Mesodermal cell (in vitro differentiated cells): Measurements from ENCODE around the gene KRTAP20-2.

ENCODE experiments used
- H3K27ac ChIP-seq: 2 replicates; pipeline ENCODE4 v1.7.0; 2013; ENCODE audit warnings: mild to moderate bottlenecking, low read depth, low read length, moderate library complexity; ENCODE audit not compliant: severe bottlenecking
- H3K36me3 ChIP-seq: 2 replicates; pipeline ENCODE4 v1.7.1; 2013; ENCODE audit warnings: mild to moderate bottlenecking, low read length, moderate library complexity; ENCODE audit not compliant: control insufficient read depth, insufficient read depth
- H3K4me1 ChIP-seq: one replicate; pipeline ENCODE4 v1.7.1; 2013; ENCODE audit warnings: mild to moderate bottlenecking, low read length; ENCODE audit not compliant: insufficient read depth, control insufficient read depth, poor library complexity, severe bottlenecking
- H3K4me3 ChIP-seq: 2 replicates; pipeline ENCODE4 v1.7.0; 2013; ENCODE audit warnings: low read length, control low read depth, mild to moderate bottlenecking; ENCODE audit not compliant: insufficient read depth, poor library complexity, severe bottlenecking; ENCODE audit errors: extremely low read depth
- H3K9me3 ChIP-seq: 2 replicates; pipeline ENCODE4 v1.7.1; 2013; ENCODE audit warnings: mild to moderate bottlenecking, low read length, moderate library complexity; ENCODE audit not compliant: control insufficient read depth
- WGBS, 2 experiments: methylation state at CpG; one replicate each; pipeline ENCODE4 v1.1.5; 2013; ENCODE audit warnings: missing lambda C conversion rate in 2 of 2; ENCODE audit not compliant: insufficient coverage in 2 of 2; 5-methylcytosine and 5-hydroxymethylcytosine counted together

KRTAP20-2 gene

DNA sequence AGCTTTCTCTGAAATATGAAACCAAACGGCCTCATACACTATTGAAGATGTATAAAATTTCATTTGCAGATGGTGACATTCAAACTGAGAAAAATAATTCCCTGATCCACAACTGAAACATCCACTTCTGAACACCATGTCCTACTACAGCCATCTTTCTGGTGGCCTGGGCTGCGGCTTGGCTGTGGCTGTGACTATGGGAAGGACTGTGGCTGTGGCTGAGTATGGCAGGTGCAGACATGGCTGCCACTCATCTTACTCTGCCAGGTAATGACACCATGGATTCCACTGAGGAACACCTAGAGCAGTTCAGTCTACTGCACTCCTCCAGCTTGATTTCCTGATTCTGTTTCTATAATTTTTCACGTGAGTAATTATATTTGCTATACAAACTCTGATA is 14.5 kb upstream of the KRTAP20-2 start, which contains the start of gene KRTAP20-4:
KRTAP20-4 (plus strand) TSS at position 106 of the 400 bp plus-strand sequence.
- no peaks in the 10 kb centered on the region for H3K36me3 ChIP-seq
- no CpG with 5 or more reads among the region's 3 CpGs for WGBS, 2 experiments
- no peaks in the 10 kb centered on the region for H3K9me3 ChIP-seq
- no peak within 1 kb of the TSS for H3K27ac ChIP-seq
- no peak within 1 kb of the TSS for H3K4me3 ChIP-seq
- H3K4me1 ChIP-seq, result no peaks in the 10 kb centered on the region

DNA sequence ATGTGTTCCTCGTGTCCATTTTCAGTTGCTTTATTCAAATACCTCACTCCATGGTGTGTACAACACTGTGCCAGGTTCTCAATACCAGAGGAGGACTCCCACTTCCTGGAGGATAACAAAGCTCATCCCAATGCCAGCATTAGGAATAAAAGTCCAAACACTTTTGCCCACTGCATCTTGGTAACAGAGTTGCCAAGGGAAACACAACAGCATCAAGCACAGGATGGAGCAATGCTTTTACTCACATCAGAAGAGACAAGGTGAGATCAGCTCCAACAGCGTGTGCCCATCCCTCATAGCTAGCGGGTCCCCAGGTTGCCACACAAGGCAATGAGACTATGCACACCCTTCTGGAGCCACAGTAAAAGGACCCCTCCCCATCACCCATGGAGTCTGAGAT is 11.6 kb upstream of the KRTAP20-2 start:
- Histone ChIP-seq H3K9me3 (no peaks in the 10 kb centered on the region), H3K36me3 (no peaks in the 10 kb centered on the region), H3K27ac (no peak overlapping the region), H3K4me1 (no peaks in the 10 kb centered on the region), H3K4me3 (no peak overlapping the region)
- WGBS, 2 experiments, result 93 to 100% methylated on average over 1 to 3 of the region's 3 CpGs

DNA sequence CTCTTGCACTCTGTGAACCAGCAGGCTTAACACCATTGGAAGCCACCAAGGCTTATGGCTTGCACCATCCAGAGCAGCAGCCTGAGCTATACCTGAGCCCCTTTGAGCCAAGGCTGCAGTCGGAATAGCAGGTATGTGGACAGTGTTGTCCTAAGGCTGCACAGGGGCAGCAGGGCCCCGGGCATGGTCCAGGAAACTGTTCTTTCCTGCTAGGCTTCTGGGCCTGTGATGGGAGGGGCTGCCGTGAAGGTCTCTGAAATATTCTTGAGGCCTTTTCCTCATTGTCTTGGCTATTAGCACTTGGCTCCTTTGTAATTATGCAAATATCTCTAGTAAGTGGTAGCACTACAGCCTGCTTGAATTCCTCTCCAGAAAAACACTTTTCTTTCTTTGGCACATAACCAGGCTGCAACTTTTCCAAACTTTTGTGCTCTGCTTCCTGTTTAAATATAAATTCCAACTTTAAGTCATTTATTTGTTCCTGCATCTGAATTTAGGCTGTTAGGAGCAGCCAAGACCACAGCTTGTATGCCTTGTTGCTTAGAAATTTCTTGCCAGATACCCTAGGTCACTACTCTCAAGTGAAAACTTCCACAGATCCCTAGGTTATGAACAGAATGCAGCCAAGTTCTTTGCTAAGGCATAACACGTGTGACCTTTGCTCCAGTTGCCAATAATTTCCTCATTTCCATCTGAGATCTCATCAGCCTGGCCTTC is 9.4 kb upstream of the KRTAP20-2 start:
- H3K4me1 ChIP-seq, result no peaks in the 10 kb centered on the region
- 44 to 65% methylated on average over 1 to 3 of the region's 4 CpGs for WGBS, 2 experiments
- H3K27ac ChIP-seq, result no peak overlapping the region
- H3K4me3 ChIP-seq, result no peak overlapping the region
- H3K9me3 ChIP-seq, result no peaks in the 10 kb centered on the region
- H3K36me3 ChIP-seq, result no peaks in the 10 kb centered on the region

DNA sequence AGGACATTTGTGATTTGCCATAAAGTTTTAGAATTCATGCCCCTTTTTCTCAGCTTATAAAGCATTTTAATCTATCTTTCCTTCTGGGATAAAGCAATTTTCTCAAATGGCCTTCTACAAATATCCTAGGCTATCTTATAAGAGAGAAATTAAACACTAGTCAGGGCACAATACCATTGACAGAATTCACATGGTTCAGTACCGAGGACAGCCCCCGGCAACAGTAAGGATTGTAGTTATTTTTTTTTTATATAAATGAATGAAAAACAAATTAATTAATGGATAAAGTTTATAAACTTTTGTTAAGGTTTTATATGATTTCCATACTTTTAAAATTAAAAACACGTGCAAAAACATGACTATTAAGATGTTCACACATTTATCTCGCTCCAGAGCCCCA is 6.9 kb upstream of the KRTAP20-2 start:
- Histone ChIP-seq H3K4me3 (no peak overlapping the region), H3K27ac (no peak overlapping the region), H3K9me3 (no peaks in the 10 kb centered on the region), H3K4me1 (no peaks in the 10 kb centered on the region), H3K36me3 (no peaks in the 10 kb centered on the region)
- no CpG with 5 or more reads among the region's 4 CpGs for WGBS, 2 experiments

DNA sequence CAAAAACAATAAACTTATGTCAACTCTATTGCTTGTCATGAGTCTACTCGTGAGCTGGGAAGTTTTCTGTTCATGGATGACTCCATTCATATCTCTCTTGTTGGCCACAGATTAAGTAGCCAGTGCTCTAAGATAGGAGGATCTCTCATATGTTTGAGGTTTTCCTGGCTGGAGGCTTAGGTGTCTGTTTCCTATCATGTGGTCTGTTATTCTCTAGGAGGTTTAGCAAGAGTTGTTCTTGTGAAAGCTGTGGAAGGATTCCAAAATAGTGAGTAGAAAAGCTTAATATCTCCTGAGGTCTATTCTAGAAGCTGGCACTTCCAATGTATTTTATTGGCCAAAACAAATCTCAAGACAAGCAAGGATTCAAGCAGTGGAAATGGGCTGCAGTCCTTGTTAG is 5.8 kb upstream of the KRTAP20-2 start:
- H3K4me1 ChIP-seq, result no peaks in the 10 kb centered on the region
- H3K9me3 ChIP-seq, result no peaks in the 10 kb centered on the region
- 100% methylated on average over 1 of the region's 1 CpG; no CpG with 5 or more reads in 1 of the 2 experiments for WGBS, 2 experiments
- H3K36me3 ChIP-seq, result no peaks in the 10 kb centered on the region
- no peak overlapping the region for H3K4me3 ChIP-seq
- H3K27ac ChIP-seq, result no peak overlapping the region

DNA sequence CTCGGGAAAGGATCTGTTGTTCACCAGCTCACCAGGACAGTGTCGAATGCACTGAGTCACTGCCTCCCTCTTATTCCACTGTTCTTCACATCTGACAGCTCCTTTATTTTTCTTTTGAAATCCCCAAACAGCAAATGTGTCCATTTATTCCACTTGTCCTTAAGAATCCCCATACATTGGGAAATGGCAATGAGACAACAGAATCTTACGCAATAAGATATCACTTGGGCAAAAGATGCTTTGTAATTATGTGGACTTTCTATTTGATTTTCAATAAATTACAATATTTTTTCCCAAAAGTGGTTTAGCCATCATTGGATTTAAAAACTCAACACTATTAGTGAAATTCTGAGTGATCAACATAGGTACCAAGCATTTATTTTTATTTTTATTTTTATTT is 3.7 kb downstream of the KRTAP20-2 start:
- 83 to 100% methylated on average over 1 of the region's 3 CpGs for WGBS, 2 experiments
- no peak overlapping the region for H3K27ac ChIP-seq

DNA sequence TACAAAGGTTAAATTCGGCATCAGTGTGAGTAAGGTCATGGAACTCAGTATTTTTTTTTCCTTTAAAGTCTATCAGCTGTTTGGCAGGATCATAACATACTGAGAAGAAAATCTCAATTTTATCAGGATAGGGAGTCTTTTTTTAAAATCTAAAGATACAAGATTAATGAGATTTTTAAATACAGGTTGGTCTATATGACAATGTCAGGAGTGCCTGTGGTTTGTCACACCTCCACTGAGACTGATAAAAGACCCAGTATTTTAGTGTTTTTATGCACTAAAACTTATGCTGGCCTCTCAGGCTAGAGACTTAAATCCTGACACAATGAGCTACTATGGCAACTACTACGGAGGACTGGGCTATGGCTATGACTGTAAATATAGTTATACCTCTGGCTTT is 7.6 kb downstream of the KRTAP20-2 start, which contains the start of gene KRTAP20-3:
KRTAP20-3 (plus strand) TSS at position 301 of the 400 bp plus-strand sequence.
- WGBS, 2 experiments, result no CpG with 5 or more reads among the region's 2 CpGs
- H3K36me3 ChIP-seq, result no peaks in the 10 kb centered on the region
- H3K9me3 ChIP-seq, result no peaks in the 10 kb centered on the region
- no peak within 1 kb of the TSS for H3K27ac ChIP-seq
- no peak within 1 kb of the TSS for H3K4me3 ChIP-seq
- H3K4me1 ChIP-seq, result no peaks in the 10 kb centered on the region

More for the DNA sequence above, 3.7 kb downstream of the KRTAP20-2 start:
- no peaks in the 10 kb centered on the region for H3K9me3 ChIP-seq
- H3K4me3 ChIP-seq, result no peak overlapping the region
- no peaks in the 10 kb centered on the region for H3K4me1 ChIP-seq
- no peaks in the 10 kb centered on the region for H3K36me3 ChIP-seq

DNA sequence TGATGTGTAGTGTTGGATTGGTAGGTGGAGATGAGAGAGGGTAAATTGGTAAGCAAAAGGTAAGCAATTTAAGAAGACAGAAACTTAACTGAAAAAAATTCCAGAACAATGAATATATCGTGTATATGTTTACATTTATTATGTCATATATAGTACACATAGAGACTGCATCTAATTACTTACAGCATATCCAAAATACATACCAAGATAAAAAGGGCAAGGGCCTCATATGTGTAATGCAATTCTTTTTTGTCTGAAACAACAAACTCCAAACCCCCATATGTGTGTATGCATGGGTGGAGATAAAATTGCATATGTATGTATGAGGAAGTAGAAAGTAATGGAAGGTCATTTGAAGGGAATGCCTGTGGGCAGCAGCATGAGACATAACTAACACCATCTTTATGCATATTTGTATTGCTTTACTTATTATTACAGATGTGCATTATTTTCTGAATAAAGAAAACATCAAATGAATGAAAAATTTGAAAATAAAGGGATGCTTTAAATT is 12.0 kb downstream of the KRTAP20-2 start:
- Histone ChIP-seq H3K4me1 (no peaks in the 10 kb centered on the region), H3K9me3 (no peaks in the 10 kb centered on the region)
- WGBS, 2 experiments, result no CpG with 5 or more reads among the region's 1 CpG

DNA sequence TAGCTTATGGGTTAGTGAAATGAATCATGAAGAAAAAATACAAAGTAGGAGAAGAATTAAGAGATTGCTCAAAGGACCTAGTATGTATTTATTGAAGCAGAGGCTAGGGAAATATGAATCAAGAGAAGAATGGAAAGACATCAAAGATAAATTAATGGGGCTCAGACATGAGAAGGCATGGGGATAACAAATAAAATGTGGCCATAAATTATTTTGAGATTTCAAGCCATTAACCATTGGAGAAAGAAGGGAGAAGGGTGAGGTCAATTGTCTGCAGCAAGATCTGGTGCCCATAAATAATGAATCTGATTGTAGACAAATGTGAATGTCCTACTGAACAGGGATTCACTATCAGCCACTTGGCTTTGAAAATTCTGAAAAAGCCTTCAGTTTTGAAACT is 17.9 kb downstream of the KRTAP20-2 start:
- no peak overlapping the region for H3K4me3 ChIP-seq
- H3K36me3 ChIP-seq, result no peaks in the 10 kb centered on the region
- H3K9me3 ChIP-seq, result no peaks in the 10 kb centered on the region
- no peaks in the 10 kb centered on the region for H3K4me1 ChIP-seq
- H3K27ac ChIP-seq, result no peak overlapping the region

More for the DNA sequence above, 12.0 kb downstream of the KRTAP20-2 start:
- Histone ChIP-seq H3K36me3 (no peaks in the 10 kb centered on the region), H3K27ac (no peak overlapping the region), H3K4me3 (no peak overlapping the region)

DNA sequence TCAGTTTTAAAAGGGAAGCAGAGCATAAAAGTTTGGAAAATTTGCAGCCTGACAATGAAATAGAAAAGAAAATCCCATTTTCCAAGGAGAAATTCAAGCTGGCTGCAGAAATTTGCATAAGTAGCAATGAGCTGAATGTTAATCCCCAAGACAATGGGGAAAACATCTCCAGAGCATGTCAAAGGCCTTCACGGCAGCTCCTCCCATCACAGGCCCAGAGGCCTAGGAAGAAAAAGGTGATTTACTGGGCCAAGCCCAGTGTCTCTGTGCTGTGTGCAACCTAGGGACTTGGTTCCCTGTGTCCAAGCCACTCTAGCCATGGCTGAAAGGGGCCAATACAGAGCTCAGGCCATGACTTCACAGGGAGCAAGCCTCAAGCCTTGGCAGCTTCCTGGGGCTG is 33.8 kb downstream of the KRTAP20-2 start:
- WGBS, 2 experiments, result 29 to 100% methylated on average over 1 of the region's 1 CpG
- Histone ChIP-seq H3K9me3 (no peaks in the 10 kb centered on the region), H3K27ac (no peak overlapping the region), H3K36me3 (no peaks in the 10 kb centered on the region), H3K4me3 (no peak overlapping the region), H3K4me1 (no peaks in the 10 kb centered on the region)

DNA sequence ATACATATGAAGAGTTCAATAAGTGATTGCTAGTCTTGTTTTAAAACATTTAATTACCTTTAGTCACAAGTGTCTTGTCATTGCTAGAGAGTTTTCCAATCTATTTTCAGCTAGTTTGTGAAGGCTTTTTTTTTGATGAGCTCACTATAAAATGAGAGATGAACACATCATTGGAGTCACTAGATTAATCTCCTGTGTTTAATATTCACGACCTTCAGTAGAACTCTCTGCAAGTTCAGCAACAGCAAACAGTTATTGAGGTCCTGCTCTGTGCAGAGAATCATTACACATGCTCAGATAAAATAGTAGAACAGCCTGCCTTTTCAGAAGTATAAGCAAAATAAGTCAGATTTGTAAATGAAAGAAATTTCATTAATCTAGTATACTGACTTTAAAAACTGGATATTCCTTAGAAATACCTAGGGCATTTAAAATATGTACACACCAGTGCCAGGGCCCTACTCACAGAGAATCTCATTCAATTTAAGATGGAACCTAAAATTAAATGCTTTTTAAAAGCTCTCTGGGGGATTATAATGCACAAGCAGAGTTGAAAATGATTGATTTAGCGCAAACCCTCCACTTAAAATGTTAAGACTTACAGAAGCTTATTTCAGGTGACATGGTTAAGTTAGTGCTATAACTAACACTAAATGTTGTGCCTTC is 38.1 kb downstream of the KRTAP20-2 start:
- Histone ChIP-seq H3K4me3 (no peak overlapping the region), H3K4me1 (no peaks in the 10 kb centered on the region), H3K27ac (no peak overlapping the region), H3K36me3 (no peaks in the 10 kb centered on the region), H3K9me3 (no peaks in the 10 kb centered on the region)
- WGBS, 2 experiments, result no CpG with 5 or more reads among the region's 2 CpGs
